Stimulated activated CD4-positive, alpha-beta T cell treated with anti-CD3 and anti-CD28 coated beads, Interleukin-2, amount 100 ng/mL, for 48 hours (primary cell): Measurements from ENCODE around the gene TMC6.
"Not testable (repeated sequence)": the region's sequence is repeated elsewhere in the genome, so short reads cannot be mapped to it uniquely, and the experiment has no call there.

Experiments used
- DNase-seq, 2 donors: peaks; one replicate each; pipeline ENCODE4 v3.0.0-alpha.2; 2020

The TMC6 gene, protein sequence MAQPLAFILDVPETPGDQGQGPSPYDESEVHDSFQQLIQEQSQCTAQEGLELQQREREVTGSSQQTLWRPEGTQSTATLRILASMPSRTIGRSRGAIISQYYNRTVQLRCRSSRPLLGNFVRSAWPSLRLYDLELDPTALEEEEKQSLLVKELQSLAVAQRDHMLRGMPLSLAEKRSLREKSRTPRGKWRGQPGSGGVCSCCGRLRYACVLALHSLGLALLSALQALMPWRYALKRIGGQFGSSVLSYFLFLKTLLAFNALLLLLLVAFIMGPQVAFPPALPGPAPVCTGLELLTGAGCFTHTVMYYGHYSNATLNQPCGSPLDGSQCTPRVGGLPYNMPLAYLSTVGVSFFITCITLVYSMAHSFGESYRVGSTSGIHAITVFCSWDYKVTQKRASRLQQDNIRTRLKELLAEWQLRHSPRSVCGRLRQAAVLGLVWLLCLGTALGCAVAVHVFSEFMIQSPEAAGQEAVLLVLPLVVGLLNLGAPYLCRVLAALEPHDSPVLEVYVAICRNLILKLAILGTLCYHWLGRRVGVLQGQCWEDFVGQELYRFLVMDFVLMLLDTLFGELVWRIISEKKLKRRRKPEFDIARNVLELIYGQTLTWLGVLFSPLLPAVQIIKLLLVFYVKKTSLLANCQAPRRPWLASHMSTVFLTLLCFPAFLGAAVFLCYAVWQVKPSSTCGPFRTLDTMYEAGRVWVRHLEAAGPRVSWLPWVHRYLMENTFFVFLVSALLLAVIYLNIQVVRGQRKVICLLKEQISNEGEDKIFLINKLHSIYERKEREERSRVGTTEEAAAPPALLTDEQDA

DNA sequence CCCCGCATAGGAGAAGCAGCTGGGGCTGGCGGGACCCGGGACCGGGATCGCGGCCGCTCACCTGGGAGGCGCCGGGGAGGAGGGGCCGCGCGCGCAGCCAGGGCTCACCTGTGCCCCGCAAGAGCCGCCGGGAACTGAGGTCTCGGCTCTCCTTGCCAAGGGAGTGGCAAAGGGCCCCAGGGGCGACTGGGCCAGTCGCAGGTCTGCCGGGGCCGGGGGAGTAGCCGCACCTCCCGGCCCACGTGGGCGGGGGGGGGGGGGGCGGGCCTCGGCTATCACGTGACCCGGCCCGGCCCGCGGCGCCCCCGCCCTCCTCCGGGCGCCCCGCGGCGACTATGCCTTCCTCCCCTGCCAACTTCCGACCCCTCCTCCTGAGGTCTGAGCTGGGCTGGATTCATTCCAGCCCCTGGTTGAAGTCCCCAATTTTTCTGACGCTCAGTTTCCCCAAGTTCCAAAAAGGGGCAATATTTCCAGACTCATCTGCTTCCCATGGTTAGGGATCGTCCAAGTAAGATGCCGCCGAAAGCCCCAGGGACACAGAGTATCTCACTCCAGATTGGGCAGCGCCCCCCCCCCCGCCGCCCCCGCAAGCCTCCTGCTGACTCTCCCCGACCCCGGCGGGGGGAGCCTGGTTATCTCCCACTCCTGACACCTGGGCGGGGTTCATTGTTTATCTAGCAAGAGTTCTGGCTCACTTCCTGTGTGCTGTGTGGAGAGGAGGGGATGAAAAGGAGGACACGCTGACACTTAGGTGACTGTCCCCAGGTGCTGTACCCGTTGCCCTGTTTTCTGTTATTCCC lies at the start of gene TMC6:
TMC6 (minus strand) TSS at position 205 of the 800 bp plus-strand sequence. CDS start 1,923 bp downstream, outside the sequence.
- peak in 1 of 2 donors; percentile 55 for DNase-seq

DNA sequence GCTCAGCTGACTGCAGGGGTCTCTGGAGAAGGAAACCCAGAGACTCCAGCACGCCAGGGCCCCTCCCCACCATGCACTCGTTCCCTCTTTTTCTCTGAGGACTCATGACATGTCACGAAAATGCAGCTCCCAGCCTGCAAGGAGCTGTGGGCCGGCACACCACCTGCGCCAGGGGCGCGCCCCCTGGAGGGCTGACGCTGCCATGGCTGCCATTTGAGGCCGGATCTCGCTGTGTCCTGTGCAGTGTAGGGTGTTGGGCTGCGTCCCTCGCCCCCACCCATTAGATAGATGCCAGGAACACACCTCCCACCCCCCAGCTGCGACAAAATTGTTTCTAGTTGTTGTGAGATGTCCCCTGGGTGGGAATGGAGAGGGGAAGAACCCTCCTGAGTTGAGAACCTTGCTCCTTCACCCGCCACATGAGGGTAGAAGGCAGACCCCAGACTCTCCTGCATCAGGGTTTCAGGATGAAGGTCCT lies 48.0 kb upstream of the TMC6 start:
- peak; percentile 74 to 76 for DNase-seq

DNA sequence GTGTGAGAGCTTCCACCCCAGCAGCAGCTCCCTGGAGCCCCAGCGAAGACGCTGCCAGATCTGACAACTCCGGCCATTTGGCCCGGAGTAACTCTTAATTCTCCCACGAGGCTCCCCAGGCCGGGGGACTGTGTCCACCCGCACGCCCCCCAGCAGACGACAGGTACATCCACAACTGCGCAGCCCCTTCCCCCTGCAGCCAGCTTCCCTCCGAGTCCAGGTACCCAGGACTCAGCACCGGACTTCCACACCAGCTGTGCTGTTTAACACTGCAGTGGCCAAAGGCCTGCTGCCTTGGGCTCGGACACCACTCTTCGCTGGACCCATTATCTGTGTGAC lies 47.1 kb upstream of the TMC6 start:
- DNase-seq, result no peak

DNA sequence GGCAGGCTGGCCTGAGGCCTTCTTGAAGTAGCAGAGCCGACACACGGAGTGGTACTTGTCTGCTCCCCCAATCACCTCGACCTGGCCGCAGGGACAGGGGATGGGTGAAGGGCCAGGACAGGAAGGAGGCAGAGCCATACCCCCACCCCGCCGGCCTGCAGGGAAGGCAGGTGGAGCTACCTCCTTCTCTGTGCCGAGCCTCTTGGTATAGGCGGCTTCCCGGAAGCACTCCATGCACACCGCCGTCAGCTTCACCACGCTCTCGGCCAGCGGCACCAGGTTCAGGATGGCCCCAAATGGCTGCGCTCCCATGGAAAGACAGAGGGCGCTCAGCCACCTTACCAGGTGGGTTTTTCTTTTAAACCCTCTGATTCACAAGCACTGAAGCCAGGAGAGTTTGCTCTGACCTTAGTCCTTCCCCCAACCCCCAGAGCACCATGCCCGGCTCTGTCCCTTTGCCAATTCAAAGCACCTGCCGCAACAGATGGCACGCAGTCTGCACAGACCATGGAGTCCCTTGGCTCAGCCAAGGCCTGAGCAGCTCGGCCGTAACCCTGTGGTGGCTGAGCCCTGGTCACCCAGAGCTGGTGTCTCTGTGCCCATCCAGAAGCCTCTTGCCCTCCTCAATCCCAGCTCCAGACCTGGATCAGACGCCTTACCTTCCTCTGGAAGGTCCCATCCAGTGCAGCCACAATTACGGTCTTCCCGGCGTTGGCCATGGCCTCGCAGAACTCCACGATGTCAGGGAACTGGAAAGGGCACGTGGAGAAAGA lies 46.5 kb upstream of the TMC6 start:
- no peak for DNase-seq

DNA sequence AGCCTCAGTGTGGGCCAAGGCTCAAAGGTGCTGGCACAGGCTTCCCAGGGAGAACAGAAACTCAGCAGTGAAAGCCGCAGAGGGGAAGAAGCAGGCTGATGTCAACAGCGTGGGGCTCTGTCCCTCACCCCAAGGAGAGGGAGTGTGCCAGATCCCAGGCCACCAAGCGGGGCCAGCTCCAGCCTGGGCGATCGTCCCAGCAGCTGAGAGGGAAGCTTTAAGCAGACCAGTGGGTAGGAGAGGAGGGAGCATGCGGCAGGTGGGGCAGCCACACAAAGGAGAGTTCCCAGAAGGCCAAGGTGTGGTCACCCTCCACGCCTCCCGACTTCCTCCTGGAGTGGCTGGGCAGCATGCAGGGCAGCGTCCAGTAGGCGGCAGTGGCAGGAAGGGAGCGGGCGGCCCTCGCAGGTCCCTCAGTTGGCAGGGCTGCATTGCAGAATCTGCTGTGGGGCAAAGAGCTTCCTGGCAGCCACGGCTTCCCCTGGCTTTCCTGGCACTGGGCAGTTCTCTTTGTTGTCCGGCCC lies 45.9 kb upstream of the TMC6 start:
- no peak for DNase-seq

DNA sequence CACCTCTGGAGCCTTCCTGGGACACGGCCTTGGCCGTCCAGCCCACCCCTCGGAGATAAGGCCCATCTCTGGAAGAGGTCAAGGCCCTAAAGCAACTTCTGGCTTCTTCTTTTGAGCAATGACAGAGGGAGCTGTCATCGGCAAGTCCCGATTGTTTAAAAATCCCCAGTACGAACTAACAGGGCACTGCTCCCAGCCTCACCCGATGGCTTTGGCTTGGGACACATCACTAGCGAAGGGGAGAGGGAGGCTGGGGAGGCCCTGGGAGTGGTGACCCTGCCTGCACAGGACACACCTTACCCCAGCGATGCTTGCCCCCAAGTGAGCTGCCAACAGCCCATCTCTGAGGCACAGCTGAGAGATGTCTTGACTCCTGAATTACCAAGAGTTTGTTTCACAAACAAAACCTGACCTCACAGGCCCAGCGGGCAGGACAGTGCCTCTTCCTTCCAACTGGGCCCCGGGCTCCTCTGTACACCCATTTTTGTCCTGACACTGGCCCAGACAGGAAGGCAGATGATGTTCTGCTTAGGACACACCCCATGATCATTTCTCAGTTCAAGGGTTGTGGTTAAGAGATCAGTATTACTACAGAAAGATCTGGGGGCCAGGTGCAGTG lies 44.7 kb upstream of the TMC6 start:
- no peak for DNase-seq

DNA sequence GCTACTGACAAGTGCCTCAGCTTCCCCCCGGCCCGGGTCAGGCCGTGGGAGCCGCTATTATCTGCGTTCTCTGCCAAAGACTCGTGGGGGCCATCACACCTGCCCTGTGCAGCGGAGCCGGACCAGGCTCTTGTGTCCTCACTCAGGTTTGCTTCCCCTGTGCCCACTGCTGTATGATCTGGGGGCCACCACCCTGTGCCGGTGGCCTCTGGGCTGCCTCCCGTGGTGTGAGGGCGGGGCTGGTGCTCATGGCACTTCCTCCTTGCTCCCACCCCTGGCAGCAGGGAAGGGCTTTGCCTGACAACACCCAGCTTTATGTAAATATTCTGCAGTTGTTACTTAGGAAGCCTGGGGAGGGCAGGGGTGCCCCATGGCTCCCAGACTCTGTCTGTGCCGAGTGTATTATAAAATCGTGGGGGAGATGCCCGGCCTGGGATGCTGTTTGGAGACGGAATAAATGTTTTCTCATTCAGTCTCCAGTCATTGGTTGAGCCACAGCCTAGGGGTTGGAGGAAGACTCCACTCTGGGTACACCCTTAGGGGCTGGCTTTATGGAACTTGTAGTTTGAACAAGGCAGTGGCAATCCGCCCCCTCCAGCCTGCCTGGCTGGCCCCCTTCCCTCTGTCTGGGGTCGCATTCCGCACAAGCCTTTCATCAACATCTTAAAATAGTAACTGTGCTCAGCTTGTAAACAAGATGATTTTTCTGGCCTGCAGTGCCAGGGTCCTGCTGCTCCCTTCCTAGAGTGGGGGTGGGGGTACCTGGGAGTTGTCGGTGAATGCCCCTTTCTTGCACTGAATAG lies 43.9 kb upstream of the TMC6 start:
- no peak for DNase-seq

DNA sequence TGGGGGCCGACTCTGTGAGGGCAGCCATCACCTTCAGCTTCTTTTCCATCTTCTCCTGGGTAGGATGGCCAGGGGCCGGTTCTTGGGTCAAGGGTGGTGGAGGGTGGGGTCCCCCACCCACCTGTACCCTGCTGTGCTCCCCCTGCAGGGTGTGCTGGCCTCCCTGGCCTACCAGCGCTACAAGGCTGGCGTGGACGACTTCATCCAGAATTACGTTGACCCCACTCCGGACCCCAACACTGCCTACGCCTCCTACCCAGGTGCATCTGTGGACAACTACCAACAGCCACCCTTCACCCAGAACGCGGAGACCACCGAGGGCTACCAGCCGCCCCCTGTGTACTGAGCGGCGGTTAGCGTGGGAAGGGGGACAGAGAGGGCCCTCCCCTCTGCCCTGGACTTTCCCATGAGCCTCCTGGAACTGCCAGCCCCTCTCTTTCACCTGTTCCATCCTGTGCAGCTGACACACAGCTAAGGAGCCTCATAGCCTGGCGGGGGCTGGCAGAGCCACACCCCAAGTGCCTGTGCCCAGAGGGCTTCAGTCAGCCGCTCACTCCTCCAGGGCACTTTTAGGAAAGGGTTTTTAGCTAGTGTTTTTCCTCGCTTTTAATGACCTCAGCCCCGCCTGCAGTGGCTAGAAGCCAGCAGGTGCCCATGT lies 43.2 kb upstream of the TMC6 start:
- not testable (repeated sequence) for DNase-seq

DNA sequence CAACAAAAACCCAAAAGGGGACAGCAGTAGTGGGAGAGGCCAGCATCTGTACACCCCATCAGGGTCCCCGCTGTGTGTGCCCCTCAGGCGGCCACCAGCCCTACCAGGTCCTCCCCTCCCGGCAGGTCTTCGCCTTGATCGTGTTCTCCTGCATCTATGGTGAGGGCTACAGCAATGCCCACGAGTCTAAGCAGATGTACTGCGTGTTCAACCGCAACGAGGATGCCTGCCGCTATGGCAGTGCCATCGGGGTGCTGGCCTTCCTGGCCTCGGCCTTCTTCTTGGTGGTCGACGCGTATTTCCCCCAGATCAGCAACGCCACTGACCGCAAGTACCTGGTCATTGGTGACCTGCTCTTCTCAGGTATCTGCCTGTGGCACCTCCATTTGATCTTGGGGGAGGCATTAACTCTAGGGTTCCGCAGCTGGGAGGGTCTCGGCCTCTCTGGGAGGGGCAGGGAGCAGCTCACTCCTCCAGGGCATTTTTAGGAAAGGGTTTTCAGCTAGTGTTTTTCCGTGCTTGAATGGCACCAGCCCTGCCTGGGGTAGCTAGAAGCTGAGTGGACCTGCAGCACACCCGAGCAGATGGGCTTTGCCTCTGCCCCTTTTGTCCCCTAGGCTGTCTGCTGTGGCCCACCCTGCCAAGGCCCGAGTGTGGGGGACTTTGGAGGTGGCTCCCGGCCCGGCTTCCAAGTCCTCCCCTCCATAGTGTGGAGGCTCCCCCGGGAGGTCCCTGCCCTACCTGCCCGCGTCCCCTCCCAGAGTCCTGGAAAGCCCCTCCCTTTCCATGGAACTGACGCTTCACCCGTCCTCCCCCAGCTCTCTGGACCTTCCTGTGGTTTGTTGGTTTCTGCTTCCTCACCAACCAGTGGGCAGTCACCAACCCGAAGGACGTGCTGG lies 42.4 kb upstream of the TMC6 start:
- no peak for DNase-seq

DNA sequence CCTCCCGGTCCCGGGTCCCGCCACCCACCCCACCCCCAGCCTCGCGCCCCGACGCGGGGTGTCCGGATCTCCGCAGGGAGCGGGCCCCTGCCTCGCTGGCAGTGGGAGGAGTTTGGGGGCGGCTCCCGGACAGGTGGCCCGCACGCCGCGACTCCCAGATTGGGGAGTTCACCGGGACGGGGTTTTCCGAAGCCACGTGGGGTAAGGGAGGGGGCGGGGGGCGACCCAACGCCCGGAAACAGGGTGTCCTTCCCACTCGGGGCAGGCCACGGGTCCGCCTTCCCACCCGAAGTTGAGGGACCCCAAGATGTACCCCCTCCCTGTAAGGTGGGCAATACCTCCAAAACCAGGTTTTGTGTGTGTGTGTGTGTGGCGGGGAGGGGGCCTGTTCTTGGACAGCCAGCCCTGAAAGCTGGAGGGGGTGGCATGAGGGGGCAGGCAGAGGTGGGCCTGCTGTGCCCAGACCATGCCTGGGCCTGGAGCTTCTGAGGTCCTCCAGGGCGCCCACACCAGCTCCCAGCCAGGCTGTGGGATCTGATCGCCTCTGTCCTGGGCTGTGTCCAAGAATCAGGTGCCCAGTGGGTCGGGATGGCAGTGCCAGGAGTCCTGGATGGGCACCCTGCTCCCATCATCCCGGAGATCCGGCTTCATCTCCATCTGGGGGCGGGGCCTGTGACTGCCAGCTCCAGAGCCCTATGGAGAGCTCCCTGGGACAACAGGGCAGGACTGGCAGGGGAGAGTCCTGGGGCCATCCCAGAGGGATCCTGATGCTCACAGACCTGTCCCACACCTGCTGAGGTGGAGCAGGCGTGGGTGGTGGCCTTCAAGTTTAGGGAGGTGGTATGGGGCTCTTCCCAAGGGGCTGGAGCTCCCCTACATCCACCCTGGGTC lies 40.6 kb upstream of the TMC6 start:
- peak in 1 of 2 donors; percentile 45 for DNase-seq

DNA sequence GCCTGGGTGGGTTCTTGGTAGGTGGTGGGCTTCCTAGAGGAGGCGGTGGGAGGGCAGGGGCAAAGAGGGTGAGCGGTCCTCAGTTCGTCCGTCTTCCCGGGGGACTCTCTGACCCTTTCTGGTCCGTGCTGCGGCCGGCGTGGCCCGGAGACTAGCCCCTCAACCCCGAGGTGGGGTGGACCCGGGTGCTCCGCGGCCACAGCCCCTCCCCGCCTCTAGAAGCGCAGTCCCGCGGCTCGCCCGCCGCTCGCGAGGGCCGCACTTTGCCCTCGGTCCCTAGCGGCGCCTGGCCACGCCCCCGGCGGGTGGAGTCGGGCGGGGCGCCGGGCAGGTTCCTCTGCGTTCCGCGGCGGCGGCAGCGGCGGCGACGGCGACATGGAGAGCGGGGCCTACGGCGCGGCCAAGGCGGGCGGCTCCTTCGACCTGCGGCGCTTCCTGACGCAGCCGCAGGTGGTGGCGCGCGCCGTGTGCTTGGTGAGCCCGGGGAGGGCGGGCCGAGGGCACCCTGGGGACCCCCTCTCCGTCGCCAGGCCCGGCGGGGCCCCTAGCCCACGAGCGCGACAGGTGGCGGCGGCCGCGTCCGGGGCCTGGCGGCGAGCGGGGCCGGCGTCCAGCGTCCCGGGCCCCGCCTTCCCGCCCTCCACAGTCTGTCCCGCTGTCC lies 39.8 kb upstream of the TMC6 start, which contains the start of gene SYNGR2:
SYNGR2 (plus strand) TSS at position 340 of the 661 bp plus-strand sequence; CDS start at position 376, 36 bp downstream.
- peak; percentile 83 to 92 for DNase-seq

DNA sequence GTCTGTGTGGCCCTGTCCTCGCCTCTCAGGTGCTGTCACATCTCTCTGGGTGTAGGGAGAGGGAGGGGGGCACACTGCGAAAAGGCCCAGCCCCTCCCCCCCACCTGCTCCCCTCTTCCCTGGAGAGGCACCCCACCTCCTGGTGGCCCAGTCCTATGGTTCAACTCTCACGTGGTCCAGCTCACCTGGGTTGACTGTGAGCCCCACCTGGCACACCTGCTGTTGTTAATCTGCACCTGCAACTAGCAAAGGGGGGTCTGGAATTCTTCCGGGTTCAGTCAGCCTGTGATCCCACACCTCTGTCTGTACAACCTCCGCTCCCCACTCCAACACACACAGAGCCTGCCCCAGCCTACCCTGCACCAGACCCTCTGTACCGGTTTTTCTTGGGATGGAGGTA lies 37.9 kb upstream of the TMC6 start:
- DNase-seq, result no peak

DNA sequence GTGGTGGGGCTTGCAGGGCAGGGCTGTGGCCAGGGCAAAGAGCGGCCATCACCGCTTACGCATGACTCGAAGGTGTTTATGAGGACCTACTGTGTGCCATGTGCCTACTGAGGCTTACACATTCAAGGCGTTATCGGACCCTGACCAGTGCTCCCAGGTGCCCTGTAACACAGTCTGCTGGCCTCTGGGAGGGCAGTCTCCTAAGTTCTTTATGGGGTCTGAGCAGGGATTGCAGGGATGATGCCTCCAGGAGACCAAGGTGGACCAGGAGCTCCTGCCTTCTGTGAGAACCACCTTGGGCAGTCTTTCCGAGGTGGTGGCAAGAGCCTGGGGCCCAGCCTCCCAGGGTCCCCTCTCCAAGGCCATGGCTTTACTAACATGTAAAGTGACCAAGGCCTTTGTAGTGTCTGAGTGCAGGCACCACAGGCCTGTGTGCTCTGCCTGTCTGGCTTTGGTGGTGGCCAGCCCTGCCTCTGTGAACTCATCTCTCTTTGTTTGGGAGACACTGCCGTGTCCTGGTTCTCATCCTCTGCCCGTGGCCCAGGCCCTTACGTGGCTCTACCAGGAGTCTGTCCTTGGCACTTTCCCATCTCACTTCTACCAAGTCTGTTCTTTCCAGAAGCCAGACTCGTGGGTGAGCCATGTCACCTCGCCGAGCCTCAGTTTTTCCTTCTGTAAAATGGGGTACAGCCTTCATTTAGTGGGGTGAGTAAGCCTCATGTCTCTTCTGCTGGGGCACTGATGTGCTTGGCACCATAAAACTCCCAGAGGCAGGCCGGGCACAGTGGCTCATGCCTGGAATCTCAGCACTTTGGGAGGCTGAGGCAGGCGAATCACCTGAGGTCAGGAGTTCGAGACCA lies 36.4 kb upstream of the TMC6 start:
- no peak for DNase-seq

DNA sequence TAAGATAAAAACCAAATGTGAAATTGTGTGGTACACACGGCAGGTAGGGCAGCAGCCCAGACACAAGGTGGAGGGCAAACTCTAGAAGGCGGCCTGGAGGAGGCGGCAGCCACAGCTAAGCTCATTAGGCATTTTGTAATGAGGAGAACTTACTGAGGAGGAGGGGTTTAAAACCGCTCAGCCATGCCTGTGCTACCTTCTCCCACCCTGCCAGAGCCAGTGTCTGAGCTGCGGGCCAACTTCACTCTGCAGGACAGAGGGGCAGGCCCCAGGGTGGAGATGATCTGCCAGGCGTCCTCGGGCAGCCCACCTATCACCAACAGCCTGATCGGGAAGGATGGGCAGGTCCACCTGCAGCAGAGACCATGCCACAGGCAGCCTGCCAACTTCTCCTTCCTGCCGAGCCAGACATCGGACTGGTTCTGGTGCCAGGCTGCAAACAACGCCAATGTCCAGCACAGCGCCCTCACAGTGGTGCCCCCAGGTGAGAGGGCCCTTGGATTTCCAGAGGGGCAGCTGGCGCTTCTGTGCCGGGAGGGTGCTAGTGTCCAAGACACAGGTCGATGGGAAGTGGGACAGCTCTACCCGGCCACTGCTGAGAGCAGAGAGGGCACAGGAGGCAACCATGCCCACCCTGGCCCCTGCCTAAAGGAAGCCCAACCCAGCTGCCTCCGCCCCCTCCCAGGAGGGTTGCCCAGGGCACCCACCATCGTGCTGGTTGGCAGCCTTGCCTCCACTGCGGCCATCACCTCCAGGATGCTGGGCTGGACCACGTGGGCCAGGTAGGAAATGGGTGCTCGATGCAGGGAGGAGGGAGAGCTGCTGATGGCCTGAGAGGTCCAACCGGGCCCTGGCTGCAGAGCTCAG lies 35.6 kb upstream of the TMC6 start:
- no peak for DNase-seq

DNA sequence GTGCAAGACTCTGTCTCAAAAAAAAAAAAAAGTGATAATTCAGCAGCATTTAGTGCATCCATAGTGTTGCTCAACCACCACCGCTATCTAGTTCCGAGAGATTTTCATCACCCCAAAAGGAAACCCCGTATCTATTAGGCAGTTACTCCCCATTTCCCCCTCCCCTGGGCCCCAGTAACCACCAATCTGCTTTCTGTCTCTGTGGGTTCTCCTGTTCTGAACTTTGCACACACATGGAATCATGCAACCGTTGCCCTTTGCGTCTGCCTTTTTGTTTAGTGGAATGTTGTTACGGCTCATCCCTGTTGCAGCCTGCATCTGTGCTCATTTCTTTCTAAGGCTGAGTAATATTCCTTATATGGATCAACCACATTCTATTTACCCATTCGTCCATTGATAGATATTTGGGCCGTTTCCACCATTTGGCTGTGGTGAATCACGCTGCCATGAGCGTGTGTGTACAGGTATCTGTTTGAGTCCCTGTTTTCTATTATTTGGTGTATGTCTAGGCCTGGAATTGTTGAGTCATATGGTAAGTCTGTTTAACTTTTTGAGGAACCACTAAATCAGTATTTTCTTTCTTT lies 31.1 kb upstream of the TMC6 start:
- no peak for DNase-seq
